K562 treated with DMSO at 1 percent for 12 hours (cell line): ENCODE results near the gene CHRNA7. TPM values are rescaled to one million over a fixed set of nuclear protein-coding genes. Genes with fewer than 3 reads are reported as not detected.

ENCODE experiments used
- total RNA-seq: library from RNA; unstranded; fragments of 300-600 nt; gene quantifications from 2 replicates; pipeline ENCODE4 v1.2.3, GENCODE V29; 2022; ENCODE audit not compliant: insufficient read depth

The CHRNA7 gene
- total RNA-seq = 0.20 TPM in 1 of 2 replicates, not detected in the other

DNA sequence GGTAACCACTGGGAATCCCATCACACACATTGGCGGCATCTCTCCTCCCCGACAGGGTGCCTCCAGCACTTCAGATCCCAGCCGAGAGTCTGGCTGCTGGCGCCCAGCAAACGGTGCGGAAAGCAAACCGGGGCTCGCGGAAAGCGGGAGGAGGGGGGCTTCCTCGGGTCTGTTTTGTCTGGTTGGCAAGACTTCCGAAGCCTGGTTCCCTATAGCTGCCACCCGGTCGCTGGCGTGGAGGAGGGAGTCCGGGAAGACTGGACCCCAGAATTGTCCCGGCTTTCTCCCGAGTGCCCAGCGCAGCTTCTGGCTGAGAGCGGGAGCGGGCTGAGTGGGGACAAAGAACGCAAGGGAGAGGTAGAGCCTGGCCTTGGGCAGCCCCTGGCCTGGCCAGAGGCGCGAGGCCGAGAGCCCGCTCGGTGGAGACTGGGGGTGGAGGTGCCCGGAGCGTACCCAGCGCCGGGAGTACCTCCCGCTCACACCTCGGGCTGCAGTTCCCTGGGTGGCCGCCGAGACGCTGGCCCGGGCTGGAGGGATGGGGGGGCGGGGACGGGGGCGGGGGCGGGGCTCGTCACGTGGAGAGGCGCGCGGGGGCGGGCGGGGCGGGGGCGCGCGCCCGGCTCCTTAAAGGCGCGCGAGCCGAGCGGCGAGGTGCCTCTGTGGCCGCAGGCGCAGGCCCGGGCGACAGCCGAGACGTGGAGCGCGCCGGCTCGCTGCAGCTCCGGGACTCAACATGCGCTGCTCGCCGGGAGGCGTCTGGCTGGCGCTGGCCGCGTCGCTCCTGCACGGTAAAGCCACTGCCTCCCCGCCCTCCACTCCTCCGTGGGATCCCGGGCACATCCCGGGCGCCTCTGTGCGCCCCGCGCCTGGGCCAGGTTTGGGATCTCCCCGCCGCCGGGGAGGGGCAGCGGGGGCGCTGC is at the start of gene CHRNA7:
TSS of gene CHRNA7 (plus strand) at position 654 of the 920 bp plus-strand sequence. CDS start at position 734, 80 bp downstream.

Other genes with a start within 250 kb of the CHRNA7 start
- gene OTUD7A, start 159.8 kb upstream of the CHRNA7 start, total RNA-seq = not detected in 2 replicates